H1 (cell line): ENCODE measurements around the gene SPINDOC. TPM values are rescaled to one million over a fixed set of nuclear protein-coding genes. Genes with fewer than 3 reads are reported as not detected.

Source experiments
- E2F6 ChIP-seq: IDR thresholded peaks from 2 replicates; pipeline ENCODE4 v1.6.1; 2012; ENCODE audit warnings: inconsistent platforms
- RFX5 ChIP-seq: IDR thresholded peaks from 2 replicates; pipeline ENCODE4 v1.6.1; 2011; ENCODE audit warnings: low read depth, low read length, improper control_type of control experiment, borderline replicate concordance
- polyA plus RNA-seq, 7 experiments: library from polyadenylated mRNA; depleted of rRNA in 3 of 7; stranded (reverse) in 5 of 7; unstranded in 2 of 7; fragments of >200 nt in 5 of 7; fragments of 200-250 nt in 2 of 7; gene quantifications; 1 replicate in 5 of 7; 2 replicates in 1 of 7; 4 replicates in 1 of 7; pipeline versions ENCODE4 v1.2.1 to v1.2.3, GENCODE V29; 2011 to 2013; ENCODE audit warnings: missing spikeins in 2 of 7, mixed read lengths in 2 of 7
- total RNA-seq: library from RNA; stranded (reverse); fragmentation: NEBNext Ultra II Directional; extraction: Animal tissue kit (Norgen Biotek cat#: 25700); gene quantifications from 2 replicates; pipeline ENCODE4 v1.2.1, GENCODE V29; 2021
- TF ChIP-seq, protein P1 (sequence below): IDR thresholded peaks from 2 replicates; pipeline ENCODE4 v1.6.1; 2011; ENCODE audit warnings: low read depth, mild to moderate bottlenecking, low read length; ENCODE audit not compliant: insufficient read depth
- TF ChIP-seq, protein P2 (sequence below): fragments of 300-600 bp; sonication (generic); IDR thresholded peaks from 2 replicates; pipeline ENCODE4 v1.7.1; 2012; ENCODE audit warnings: low read length, moderate library complexity, mild to moderate bottlenecking, inconsistent platforms; ENCODE audit not compliant: insufficient replicate concordance

Gene SPINDOC
- total and polyA plus RNA-seq, 2 of the 8 experiments (the other 6 are each of a cell fraction or from before 2014, with no cell fraction given), result 78.7 to 99.7 TPM

- TF ChIP-seq, protein P1, sequence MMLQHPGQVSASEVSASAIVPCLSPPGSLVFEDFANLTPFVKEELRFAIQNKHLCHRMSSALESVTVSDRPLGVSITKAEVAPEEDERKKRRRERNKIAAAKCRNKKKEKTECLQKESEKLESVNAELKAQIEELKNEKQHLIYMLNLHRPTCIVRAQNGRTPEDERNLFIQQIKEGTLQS, result no peak
- no peak for TF ChIP-seq RFX5
- TF ChIP-seq E2F6, result no peak
- TF ChIP-seq, protein P2, sequence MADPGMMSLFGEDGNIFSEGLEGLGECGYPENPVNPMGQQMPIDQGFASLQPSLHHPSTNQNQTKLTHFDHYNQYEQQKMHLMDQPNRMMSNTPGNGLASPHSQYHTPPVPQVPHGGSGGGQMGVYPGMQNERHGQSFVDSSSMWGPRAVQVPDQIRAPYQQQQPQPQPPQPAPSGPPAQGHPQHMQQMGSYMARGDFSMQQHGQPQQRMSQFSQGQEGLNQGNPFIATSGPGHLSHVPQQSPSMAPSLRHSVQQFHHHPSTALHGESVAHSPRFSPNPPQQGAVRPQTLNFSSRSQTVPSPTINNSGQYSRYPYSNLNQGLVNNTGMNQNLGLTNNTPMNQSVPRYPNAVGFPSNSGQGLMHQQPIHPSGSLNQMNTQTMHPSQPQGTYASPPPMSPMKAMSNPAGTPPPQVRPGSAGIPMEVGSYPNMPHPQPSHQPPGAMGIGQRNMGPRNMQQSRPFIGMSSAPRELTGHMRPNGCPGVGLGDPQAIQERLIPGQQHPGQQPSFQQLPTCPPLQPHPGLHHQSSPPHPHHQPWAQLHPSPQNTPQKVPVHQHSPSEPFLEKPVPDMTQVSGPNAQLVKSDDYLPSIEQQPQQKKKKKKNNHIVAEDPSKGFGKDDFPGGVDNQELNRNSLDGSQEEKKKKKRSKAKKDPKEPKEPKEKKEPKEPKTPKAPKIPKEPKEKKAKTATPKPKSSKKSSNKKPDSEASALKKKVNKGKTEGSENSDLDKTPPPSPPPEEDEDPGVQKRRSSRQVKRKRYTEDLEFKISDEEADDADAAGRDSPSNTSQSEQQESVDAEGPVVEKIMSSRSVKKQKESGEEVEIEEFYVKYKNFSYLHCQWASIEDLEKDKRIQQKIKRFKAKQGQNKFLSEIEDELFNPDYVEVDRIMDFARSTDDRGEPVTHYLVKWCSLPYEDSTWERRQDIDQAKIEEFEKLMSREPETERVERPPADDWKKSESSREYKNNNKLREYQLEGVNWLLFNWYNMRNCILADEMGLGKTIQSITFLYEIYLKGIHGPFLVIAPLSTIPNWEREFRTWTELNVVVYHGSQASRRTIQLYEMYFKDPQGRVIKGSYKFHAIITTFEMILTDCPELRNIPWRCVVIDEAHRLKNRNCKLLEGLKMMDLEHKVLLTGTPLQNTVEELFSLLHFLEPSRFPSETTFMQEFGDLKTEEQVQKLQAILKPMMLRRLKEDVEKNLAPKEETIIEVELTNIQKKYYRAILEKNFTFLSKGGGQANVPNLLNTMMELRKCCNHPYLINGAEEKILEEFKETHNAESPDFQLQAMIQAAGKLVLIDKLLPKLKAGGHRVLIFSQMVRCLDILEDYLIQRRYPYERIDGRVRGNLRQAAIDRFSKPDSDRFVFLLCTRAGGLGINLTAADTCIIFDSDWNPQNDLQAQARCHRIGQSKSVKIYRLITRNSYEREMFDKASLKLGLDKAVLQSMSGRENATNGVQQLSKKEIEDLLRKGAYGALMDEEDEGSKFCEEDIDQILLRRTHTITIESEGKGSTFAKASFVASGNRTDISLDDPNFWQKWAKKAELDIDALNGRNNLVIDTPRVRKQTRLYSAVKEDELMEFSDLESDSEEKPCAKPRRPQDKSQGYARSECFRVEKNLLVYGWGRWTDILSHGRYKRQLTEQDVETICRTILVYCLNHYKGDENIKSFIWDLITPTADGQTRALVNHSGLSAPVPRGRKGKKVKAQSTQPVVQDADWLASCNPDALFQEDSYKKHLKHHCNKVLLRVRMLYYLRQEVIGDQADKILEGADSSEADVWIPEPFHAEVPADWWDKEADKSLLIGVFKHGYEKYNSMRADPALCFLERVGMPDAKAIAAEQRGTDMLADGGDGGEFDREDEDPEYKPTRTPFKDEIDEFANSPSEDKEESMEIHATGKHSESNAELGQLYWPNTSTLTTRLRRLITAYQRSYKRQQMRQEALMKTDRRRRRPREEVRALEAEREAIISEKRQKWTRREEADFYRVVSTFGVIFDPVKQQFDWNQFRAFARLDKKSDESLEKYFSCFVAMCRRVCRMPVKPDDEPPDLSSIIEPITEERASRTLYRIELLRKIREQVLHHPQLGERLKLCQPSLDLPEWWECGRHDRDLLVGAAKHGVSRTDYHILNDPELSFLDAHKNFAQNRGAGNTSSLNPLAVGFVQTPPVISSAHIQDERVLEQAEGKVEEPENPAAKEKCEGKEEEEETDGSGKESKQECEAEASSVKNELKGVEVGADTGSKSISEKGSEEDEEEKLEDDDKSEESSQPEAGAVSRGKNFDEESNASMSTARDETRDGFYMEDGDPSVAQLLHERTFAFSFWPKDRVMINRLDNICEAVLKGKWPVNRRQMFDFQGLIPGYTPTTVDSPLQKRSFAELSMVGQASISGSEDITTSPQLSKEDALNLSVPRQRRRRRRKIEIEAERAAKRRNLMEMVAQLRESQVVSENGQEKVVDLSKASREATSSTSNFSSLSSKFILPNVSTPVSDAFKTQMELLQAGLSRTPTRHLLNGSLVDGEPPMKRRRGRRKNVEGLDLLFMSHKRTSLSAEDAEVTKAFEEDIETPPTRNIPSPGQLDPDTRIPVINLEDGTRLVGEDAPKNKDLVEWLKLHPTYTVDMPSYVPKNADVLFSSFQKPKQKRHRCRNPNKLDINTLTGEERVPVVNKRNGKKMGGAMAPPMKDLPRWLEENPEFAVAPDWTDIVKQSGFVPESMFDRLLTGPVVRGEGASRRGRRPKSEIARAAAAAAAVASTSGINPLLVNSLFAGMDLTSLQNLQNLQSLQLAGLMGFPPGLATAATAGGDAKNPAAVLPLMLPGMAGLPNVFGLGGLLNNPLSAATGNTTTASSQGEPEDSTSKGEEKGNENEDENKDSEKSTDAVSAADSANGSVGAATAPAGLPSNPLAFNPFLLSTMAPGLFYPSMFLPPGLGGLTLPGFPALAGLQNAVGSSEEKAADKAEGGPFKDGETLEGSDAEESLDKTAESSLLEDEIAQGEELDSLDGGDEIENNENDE, result no peak
Measured at GRCh38 chr11:63816732-63817131, 3.5 kb downstream of the SPINDOC start (continued).
